PFSK-1 (cell line): ENCODE measurements around the gene PCDHGA1.

Source experiments
- FOXP2 ChIP-seq: optimal IDR thresholded peaks from 2 replicates; pipeline ENCODE3; 2011; ENCODE audit warnings: borderline replicate concordance, control low read depth, inconsistent platforms; ENCODE audit not compliant: insufficient read depth; ENCODE audit errors: extremely low read length, extremely low read depth
- POLR2AphosphoS5 ChIP-seq: IDR thresholded peaks from 2 replicates; pipeline ENCODE4 v1.6.1; 2012; ENCODE audit warnings: low read depth, mild to moderate bottlenecking, control low read depth, low read length, moderate library complexity
- SIN3A ChIP-seq: IDR thresholded peaks from 2 replicates; pipeline ENCODE4 v1.6.1; 2012; ENCODE audit warnings: mild to moderate bottlenecking, low read length, moderate library complexity, borderline replicate concordance; ENCODE audit not compliant: insufficient read depth
- TAF1 ChIP-seq: IDR thresholded peaks from 2 replicates; pipeline ENCODE4 v1.6.1; 2012; ENCODE audit warnings: low read length, control low read depth, borderline replicate concordance; ENCODE audit not compliant: insufficient read depth
- TF ChIP-seq, protein P1 (sequence below), 2 experiments: IDR thresholded peaks; 2 replicates each; pipeline versions ENCODE4 v1.6.1 to v1.8.0; 2011 to 2012; ENCODE audit warnings: low read depth in 2 of 2, low read length in 2 of 2, control low read depth in 1 of 2, inconsistent platforms in 1 of 2, mild to moderate bottlenecking in 1 of 2, moderate library complexity in 1 of 2; ENCODE audit not compliant: insufficient read depth in 1 of 2

Gene PCDHGA1

DNA sequence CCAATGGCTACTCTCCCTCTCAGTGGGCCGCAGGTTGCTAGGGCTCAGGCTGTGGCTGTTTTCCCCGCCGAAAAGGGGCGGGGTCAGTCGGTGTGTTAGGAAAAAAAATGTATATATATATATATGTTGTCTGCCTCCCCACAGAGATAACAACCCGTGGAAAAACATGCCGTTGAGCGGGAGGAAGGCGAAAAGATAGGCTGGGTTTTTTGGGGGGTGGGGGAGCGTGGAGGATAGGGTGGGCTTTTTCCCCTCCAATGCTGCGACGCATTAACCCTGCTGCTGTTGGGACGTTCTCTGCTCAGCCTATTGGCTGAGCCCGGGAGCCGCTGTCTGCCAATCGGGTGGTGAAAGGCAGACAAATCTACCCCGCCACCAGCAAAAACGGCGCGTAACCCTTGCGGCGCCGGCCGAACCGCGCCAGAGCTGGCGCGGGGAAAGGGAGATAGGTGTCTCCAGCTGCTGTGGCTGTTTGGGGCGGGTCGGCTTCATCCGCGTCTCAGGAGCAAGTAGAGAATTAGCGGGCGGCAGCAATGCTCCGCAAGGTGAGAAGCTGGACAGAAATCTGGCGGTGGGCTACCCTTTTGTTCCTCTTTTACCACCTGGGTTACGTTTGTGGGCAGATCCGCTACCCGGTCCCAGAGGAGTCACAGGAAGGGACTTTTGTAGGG is 154.5 kb downstream of the PCDHGA1 start, which contains the start of gene PCDHGC4:
PCDHGC4 (plus strand) TSS at position 390 of the 671 bp plus-strand sequence; CDS start at position 534, 144 bp downstream.
- TF ChIP-seq POLR2AphosphoS5 = no peak
- TF ChIP-seq, protein P1, sequence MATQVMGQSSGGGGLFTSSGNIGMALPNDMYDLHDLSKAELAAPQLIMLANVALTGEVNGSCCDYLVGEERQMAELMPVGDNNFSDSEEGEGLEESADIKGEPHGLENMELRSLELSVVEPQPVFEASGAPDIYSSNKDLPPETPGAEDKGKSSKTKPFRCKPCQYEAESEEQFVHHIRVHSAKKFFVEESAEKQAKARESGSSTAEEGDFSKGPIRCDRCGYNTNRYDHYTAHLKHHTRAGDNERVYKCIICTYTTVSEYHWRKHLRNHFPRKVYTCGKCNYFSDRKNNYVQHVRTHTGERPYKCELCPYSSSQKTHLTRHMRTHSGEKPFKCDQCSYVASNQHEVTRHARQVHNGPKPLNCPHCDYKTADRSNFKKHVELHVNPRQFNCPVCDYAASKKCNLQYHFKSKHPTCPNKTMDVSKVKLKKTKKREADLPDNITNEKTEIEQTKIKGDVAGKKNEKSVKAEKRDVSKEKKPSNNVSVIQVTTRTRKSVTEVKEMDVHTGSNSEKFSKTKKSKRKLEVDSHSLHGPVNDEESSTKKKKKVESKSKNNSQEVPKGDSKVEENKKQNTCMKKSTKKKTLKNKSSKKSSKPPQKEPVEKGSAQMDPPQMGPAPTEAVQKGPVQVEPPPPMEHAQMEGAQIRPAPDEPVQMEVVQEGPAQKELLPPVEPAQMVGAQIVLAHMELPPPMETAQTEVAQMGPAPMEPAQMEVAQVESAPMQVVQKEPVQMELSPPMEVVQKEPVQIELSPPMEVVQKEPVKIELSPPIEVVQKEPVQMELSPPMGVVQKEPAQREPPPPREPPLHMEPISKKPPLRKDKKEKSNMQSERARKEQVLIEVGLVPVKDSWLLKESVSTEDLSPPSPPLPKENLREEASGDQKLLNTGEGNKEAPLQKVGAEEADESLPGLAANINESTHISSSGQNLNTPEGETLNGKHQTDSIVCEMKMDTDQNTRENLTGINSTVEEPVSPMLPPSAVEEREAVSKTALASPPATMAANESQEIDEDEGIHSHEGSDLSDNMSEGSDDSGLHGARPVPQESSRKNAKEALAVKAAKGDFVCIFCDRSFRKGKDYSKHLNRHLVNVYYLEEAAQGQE (IDR thresholded peaks at IDR 0.05; ENCODE audit: insufficient read depth in 1 of 2, low read depth in 2 of 2, low read length in 2 of 2) = no peak
- no peak for TF ChIP-seq FOXP2
- TF ChIP-seq TAF1 = no peak
- no peak for TF ChIP-seq SIN3A

DNA sequence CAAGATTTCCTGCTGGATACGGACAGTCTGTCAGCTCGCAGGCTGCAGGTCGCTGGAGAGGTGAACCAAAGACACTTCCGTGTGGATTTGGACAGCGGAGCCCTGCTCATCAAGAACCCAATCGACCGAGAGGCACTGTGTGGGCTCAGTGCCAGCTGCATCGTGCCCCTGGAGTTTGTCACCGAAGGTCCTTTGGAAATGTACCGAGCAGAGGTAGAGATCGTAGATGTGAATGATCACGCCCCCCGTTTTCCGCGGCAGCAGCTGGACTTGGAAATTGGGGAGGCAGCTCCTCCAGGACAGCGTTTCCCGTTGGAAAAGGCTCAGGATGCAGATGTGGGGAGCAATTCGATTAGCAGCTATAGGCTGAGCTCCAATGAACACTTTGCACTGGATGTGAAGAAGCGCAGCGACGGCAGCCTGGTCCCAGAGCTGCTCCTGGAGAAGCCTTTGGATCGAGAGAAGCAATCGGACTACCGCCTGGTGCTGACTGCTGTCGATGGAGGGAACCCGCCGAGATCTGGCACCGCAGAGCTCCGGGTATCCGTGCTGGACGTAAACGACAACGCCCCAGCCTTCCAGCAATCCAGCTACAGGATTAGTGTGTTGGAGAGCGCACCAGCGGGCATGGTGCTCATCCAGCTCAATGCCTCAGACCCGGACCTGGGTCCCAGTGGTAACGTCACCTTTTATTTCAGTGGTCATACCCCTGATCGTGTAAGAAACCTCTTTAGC is 155.2 kb downstream of the PCDHGA1 start:
- no peak for TF ChIP-seq POLR2AphosphoS5
- TF ChIP-seq SIN3A = no peak
- no peak for TF ChIP-seq TAF1
- TF ChIP-seq, protein P1 (IDR thresholded peaks at IDR 0.05; ENCODE audit: insufficient read depth in 1 of 2, low read depth in 2 of 2, low read length in 2 of 2) = no peak
- TF ChIP-seq FOXP2 = no peak

DNA sequence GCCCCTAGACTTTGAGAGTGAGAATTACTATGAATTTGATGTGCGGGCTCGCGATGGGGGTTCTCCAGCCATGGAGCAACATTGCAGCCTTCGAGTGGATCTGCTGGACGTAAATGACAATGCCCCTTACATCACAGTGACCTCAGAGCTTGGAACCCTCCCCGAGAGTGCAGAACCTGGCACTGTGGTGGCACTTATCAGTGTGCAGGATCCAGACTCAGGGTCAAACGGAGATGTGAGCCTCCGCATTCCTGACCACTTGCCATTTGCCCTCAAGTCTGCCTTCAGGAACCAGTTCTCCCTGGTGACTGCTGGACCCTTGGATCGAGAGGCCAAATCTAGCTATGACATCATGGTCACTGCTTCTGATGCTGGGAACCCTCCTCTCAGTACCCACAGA is 155.8 kb downstream of the PCDHGA1 start:
- TF ChIP-seq, protein P1 (IDR thresholded peaks at IDR 0.05; ENCODE audit: insufficient read depth in 1 of 2, low read depth in 2 of 2, low read length in 2 of 2) = no peak
- TF ChIP-seq SIN3A = no peak
- TF ChIP-seq FOXP2 = no peak
- TF ChIP-seq TAF1 = no peak

DNA sequence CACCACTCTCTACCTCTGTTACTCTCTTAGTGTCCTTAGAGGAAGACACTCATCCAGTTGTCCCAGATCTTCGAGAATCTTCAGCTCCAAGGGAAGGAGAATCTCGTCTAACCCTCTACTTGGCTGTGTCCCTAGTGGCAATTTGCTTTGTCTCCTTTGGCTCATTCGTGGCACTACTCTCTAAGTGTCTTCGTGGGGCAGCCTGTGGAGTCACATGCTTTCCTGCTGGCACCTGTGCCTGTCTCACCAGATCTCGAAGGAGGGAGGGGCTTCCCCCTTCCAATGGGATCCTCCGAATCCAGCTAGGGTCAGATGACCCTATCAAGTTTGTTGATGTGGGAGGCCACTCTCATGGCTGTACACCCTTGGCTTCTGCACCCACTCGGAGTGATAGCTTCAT is 156.8 kb downstream of the PCDHGA1 start:
- TF ChIP-seq FOXP2 = no peak
- no peak for TF ChIP-seq POLR2AphosphoS5
- TF ChIP-seq, protein P1 (IDR thresholded peaks at IDR 0.05; ENCODE audit: insufficient read depth in 1 of 2, low read depth in 2 of 2, low read length in 2 of 2) = no peak
- TF ChIP-seq TAF1 = no peak
- no peak for TF ChIP-seq SIN3A
